ENCODE results near the gene MTAP. TPM values are rescaled to one million over a fixed set of nuclear protein-coding genes. Genes with fewer than 3 reads are reported as not detected.

The MTAP gene
- total RNA-seq, 1 experiment from 2014 or later, result 326 TPM

GRCh38 chr9:21811914-21812313 lies 9.5 kb downstream of the MTAP start:
- H3K36me3 ChIP-seq (ENCODE audit: control insufficient read depth in 1 of 2, insufficient read depth in 2 of 2, low read length in 2 of 2), result peaks cover 67 to 86% of the 10 kb centered on the region in 2 experiments
- ChIA-PET CTCF (interaction anchor here (0.9 to 3.5 kb wide), 10 partner anchors 182 to 641 kb away, joined by 3 to 41 read pairs (median 6); partner anchors contain the start of genes CDKN2A, CDKN2B and CDKN2B-AS1), POLR2A (interaction anchor here (0.6 to 2.4 kb wide), 3 partner anchors 10 to 427 kb away, joined by 3 to 6 read pairs (median 3); partner anchors contain the start of gene MTAP), RAD21 (ENCODE audit: low non-redundant PET in 1 of 2, low total read pairs in 2 of 2, uncharacterized antibody in 2 of 2, unreplicated experiment in 2 of 2) (interaction anchor here in 1 of 2 experiments (0.6 kb wide), 1 partner anchor 427 kb away, joined by 3 read pairs; no protein-coding TSS in a partner anchor)
- H3K79me2 ChIP-seq (ENCODE audit: insufficient read depth, low read length), result peaks cover 100% of the 10 kb centered on the region
- no peaks in the 10 kb centered on the region for H3K9me3 ChIP-seq (ENCODE audit: control insufficient read depth in 1 of 2, insufficient read depth in 1 of 2, low read depth in 1 of 2, low read length in 2 of 2)
- no peak overlapping the region for H3K9ac ChIP-seq (ENCODE audit: low read length)
- ATAC-seq (0 out of 2 replicates have a peak, but pooled peaks have one; percentile 2), DNase-seq (ENCODE audit: low read depth, low spot score) (no peak)
- no peak overlapping the region; the same call in 1 of the 2 replicates for H3K4me2 ChIP-seq (ENCODE audit: low read length)
- TF ChIP-seq ELF1 (IDR thresholded peaks at IDR 0.05; ENCODE audit: borderline replicate concordance, low read depth) (no peak; the same call in 1 of the 2 replicates), CEBPB (IDR thresholded peaks at IDR 0.05; ENCODE audit: low read depth) (no peak), JUND (IDR thresholded peaks at IDR 0.05) (no peak), POLR2A (IDR thresholded peaks at IDR 0.05; ENCODE audit: borderline replicate concordance, extremely low read depth, insufficient read depth, insufficient read length) (no peak), TCF7L2 (IDR thresholded peaks at IDR 0.05; ENCODE audit: borderline replicate concordance, extremely low read depth, insufficient read depth, insufficient read length) (no peak), MAX (IDR thresholded peaks at IDR 0.05) (no peak), FOSL1 (IDR thresholded peaks at IDR 0.05; ENCODE audit: low read depth) (no peak), RAD21 (IDR thresholded peaks at IDR 0.05; ENCODE audit: low read depth) (no peak), SRF (IDR thresholded peaks at IDR 0.05; ENCODE audit: low read depth) (no peak), CBX3 (IDR thresholded peaks at IDR 0.05; ENCODE audit: low read depth) (no peak)
- peak overlapping the region; percentile 27; the same call in 1 of the 2 replicates for H3K27ac ChIP-seq (ENCODE audit: low read depth, low read length)
- intact Hi-C loops (cut with micrococcal nuclease), result loop anchor here (2.0 to 5.0 kb wide), 3 partner anchors 197 to 495 kb away; partner anchors contain the start of gene CDKN2B
- peaks cover 11 to 46% of the 10 kb centered on the region in 2 experiments; a peak in 3 of 4 replicates for H3K4me1 ChIP-seq (ENCODE audit: control insufficient read depth in 1 of 2, insufficient read depth in 2 of 2, low read length in 2 of 2)
- no peak overlapping the region for H3K4me3 ChIP-seq (replicated peaks in 1 of 2; ENCODE audit: low read depth in 1 of 2, low read length in 2 of 2)
- no peaks in the 10 kb centered on the region for H3K27me3 ChIP-seq (ENCODE audit: insufficient read depth, low read length)
- no peaks in the 10 kb centered on the region for H3K9me2 ChIP-seq (ENCODE audit: insufficient read depth)
- H4K20me1 ChIP-seq (ENCODE audit: insufficient read depth), result peaks cover 38% of the 10 kb centered on the region
- no peak overlapping the region for H2AFZ ChIP-seq (ENCODE audit: low read depth, low read length, poor library complexity, severe bottlenecking)
- BruUV-seq (replicated peaks), result no TSS peak

GRCh38 chr9:21812415-21812814 lies 10.0 kb downstream of the MTAP start:
- Histone ChIP-seq H3K79me2 (ENCODE audit: insufficient read depth, low read length) (peaks cover 100% of the 10 kb centered on the region), H3K36me3 (ENCODE audit: control insufficient read depth in 1 of 2, insufficient read depth in 2 of 2, low read length in 2 of 2) (peaks cover 68 to 88% of the 10 kb centered on the region in 2 experiments), H3K27ac (ENCODE audit: low read depth, low read length) (0 out of 2 replicates have a peak overlapping the region, but pooled peaks have one; percentile 27), H3K27me3 (ENCODE audit: insufficient read depth, low read length) (no peaks in the 10 kb centered on the region), H3K9me2 (ENCODE audit: insufficient read depth) (no peaks in the 10 kb centered on the region), H3K9me3 (ENCODE audit: control insufficient read depth in 1 of 2, insufficient read depth in 1 of 2, low read depth in 1 of 2, low read length in 2 of 2) (no peaks in the 10 kb centered on the region), H2AFZ (ENCODE audit: low read depth, low read length, poor library complexity, severe bottlenecking) (no peak overlapping the region), H4K20me1 (ENCODE audit: insufficient read depth) (peaks cover 38% of the 10 kb centered on the region), H3K4me2 (ENCODE audit: low read length) (no peak overlapping the region), H3K4me1 (ENCODE audit: control insufficient read depth in 1 of 2, insufficient read depth in 2 of 2, low read length in 2 of 2) (peaks cover 10 to 42% of the 10 kb centered on the region in 2 experiments; a peak in 3 of 4 replicates), H3K4me3 (replicated peaks in 1 of 2; ENCODE audit: low read depth in 1 of 2, low read length in 2 of 2) (no peak overlapping the region), H3K9ac (ENCODE audit: low read length) (no peak overlapping the region)
- CTCF ChIA-PET, result interaction anchor here (0.6 to 3.5 kb wide), 10 partner anchors 136 to 577 kb away, joined by 3 to 41 read pairs (median 10); partner anchors contain the start of gene CDKN2B
- BruUV-seq (replicated peaks), result no TSS peak
- POLR2A ChIA-PET, result interaction anchor here (2.4 kb wide), 1 partner anchor 427 kb away, joined by 6 read pairs; no protein-coding TSS in a partner anchor
- DNase-seq (ENCODE audit: low read depth, low spot score) (no peak), ATAC-seq (peak; percentile 30)
- intact Hi-C loops (cut with micrococcal nuclease), result loop anchor here (2.0 to 5.0 kb wide), 3 partner anchors 196 to 495 kb away; partner anchors contain the start of gene CDKN2B
- RAD21 ChIA-PET (ENCODE audit: low non-redundant PET in 1 of 2, low total read pairs in 2 of 2, uncharacterized antibody in 2 of 2, unreplicated experiment in 2 of 2), result interaction anchor here (0.6 to 2.0 kb wide), 3 partner anchors 24 to 426 kb away, joined by 3 to 6 read pairs (median 3); partner anchors contain the start of gene CDKN2B (in 1 of the 2)
- TF ChIP-seq FOSL1 (IDR thresholded peaks at IDR 0.05; ENCODE audit: low read depth) (peak; percentile 33; the same call in 1 of the 2 replicates), JUND (IDR thresholded peaks at IDR 0.05) (peak; percentile 40; the same call in 1 of the 2 replicates), SIN3A (IDR thresholded peaks at IDR 0.05; ENCODE audit: low read depth) (no peak)

Data from HCT116 (cell line).